SK-N-MC (cell line): ENCODE measurements around the gene MED22.

Source experiments
- EZH2 ChIP-seq: fragments of 200-600 bp; sonication (generic); IDR thresholded peaks from one replicate; pipeline ENCODE4 v1.6.1; 2017; ENCODE audit warnings: antibody characterized with exemption
- FOXP2 ChIP-seq: optimal IDR thresholded peaks from 2 replicates; pipeline ENCODE3; 2011; ENCODE audit warnings: mild to moderate bottlenecking, moderate library complexity; ENCODE audit not compliant: insufficient read depth; ENCODE audit errors: extremely low read length, control extremely low read depth
- POLR2AphosphoS5 ChIP-seq: IDR thresholded peaks from 2 replicates; pipeline ENCODE4 v1.6.1; 2012; ENCODE audit warnings: mild to moderate bottlenecking, low read depth, low read length, borderline replicate concordance

DNA sequence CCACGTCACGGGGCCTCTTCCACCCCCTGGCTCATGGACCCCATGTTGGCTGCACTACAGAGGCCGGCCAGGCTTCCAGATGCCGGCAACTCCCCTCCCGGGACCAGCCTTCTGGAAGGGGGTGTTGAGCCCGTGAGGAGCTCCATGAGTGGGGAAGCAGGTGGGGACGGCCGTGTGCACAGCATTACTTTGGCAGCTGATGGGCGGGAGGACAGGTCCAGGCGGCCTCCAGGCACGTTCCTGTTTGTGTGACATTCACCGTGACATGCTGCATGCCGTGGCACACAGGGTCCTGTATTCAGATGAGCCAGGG is 43.8 kb downstream of the MED22 start:
- TF ChIP-seq EZH2 (no peak), POLR2AphosphoS5 (no peak), FOXP2 (no peak)
